GM20000 (cell line): ENCODE results near the gene GRIP1.

Experiments
- DNase-seq: peaks from one replicate; pipeline ENCODE4 v3.0.0; 2012; ENCODE audit warnings: low spot score
- TF ChIP-seq, protein P1 (sequence below): IDR thresholded peaks from 2 replicates; pipeline ENCODE4 v1.5.1; 2012; ENCODE audit warnings: mild to moderate bottlenecking, control low read depth; ENCODE audit errors: extremely low read depth, missing control alignments

GRIP1 gene

GRCh38 chr12:66600903-66601302 is 78.0 kb downstream of the GRIP1 start:
- DNase-seq: no peak
- TF ChIP-seq, protein P1, sequence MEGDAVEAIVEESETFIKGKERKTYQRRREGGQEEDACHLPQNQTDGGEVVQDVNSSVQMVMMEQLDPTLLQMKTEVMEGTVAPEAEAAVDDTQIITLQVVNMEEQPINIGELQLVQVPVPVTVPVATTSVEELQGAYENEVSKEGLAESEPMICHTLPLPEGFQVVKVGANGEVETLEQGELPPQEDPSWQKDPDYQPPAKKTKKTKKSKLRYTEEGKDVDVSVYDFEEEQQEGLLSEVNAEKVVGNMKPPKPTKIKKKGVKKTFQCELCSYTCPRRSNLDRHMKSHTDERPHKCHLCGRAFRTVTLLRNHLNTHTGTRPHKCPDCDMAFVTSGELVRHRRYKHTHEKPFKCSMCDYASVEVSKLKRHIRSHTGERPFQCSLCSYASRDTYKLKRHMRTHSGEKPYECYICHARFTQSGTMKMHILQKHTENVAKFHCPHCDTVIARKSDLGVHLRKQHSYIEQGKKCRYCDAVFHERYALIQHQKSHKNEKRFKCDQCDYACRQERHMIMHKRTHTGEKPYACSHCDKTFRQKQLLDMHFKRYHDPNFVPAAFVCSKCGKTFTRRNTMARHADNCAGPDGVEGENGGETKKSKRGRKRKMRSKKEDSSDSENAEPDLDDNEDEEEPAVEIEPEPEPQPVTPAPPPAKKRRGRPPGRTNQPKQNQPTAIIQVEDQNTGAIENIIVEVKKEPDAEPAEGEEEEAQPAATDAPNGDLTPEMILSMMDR: no peak

DNA sequence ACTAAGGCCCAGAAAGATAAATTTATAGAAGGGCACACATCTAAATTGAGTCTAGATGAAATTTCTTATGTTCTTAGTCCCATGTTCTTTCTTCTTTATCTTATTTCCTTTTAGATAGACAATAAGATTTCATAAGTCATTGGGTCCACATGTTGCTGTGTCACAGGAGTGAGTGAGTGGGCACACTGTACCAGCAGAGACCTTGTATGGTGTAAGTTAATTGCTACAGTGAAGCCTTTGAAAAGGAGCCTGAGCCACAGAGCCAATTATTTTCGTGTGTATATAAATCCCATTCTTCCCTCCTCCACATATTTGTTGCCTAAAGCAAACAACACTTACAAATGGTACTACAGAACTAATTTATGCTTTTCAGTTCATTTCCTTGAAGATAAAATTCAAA is 79.1 kb downstream of the GRIP1 start:
- TF ChIP-seq, protein P1: no peak
- DNase-seq: no peak

DNA sequence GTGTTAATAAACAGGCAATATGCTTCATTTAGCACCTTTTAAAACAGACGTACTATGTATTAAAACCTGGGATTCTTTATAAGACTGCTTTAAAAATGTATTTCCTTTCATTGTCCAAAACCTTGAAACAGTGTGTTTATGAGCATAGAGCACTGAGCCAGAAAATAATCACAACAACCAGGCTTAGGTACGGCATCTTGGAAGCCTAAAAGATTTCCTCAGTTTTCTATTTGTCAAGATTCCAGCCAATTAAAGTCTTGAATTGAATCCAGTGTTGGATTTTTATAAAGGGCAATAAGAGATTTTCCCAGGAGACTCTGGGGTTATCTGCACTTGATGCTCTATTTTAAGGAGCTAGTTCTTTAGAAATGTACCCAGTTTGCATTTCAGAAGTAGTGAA is 80.3 kb downstream of the GRIP1 start:
- DNase-seq: no peak
- TF ChIP-seq, protein P1: no peak

DNA sequence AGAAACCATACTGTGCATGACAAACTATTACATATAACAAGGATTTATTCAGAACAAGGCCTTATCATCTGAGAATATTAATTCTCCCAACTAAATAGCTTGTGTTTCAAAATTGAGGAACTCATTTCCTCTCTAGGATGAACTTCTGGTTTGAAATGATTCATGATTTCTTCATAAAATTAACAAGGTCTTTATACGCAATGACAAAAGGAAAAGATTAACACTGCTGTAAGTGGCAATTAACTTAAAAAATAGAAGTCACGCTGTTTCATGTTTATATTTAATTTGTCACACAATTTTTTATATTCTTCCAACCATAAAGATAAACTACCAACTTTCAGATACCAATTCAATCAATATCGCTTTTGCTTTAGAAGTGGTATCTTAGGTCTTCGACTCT is 80.8 kb downstream of the GRIP1 start:
- DNase-seq: no peak
- TF ChIP-seq, protein P1: no peak

GRCh38 chr12:66596199-66596598 is 82.7 kb downstream of the GRIP1 start:
- DNase-seq: no peak
- TF ChIP-seq, protein P1: no peak

DNA sequence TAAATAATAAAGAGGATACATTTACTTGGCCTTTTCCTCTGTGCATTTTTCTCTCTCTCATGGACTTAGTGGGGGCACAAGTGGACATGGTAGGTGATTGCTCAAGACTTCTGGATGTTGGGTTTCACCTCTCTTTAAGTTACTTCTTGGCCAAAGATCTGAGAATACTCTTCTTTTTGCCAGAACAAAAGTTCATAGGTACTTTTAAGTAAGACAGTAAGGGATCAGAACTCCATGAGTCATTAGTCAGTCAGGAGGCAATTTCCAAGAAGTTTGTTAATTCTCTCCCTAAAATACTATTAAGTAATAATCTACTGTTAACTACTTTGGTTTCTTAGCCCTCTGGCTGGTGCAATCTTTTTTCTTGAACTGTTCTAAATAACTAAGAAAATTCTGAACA is 84.2 kb downstream of the GRIP1 start:
- no peak for DNase-seq
- TF ChIP-seq, protein P1: no peak

- no peak for DNase-seq
- TF ChIP-seq, protein P1: no peak
Observed at GRCh38 chr12:66590275-66590985, 88.4 kb downstream of the GRIP1 start.
